ENCODE data around the gene CFAP20DC. TPM values are rescaled to one million over a fixed set of nuclear protein-coding genes. Genes with fewer than 3 reads are reported as not detected.

Gene CFAP20DC
- total RNA-seq, 2 donors from 2014 or later, result 6.5 to 9.5 TPM

DNA sequence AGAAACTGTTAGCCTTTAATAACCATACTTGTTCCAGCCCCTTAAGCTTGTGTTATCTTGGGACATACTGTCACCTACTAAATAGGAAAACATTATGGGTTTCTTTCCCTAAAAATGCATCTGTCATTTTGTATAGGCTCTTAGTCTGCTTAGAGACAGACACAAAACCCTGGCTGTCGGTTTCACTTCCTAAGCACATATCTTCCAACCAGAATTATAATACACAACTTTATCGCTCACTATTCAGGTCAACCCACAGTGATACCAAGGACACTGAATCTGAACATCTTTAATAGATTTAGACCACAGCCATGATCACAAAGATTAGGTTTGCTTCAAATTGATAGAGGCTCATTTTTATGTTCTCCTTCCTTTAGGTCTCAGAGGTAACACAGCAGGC lies 111.8 kb downstream of the CFAP20DC start:
- DNase-seq, result no peak
- Mint-ChIP-seq H3K36me3 (ENCODE audit: low read depth) (peaks cover 4% of the 10 kb centered on the region), H3K4me3 (no peak overlapping the region), H3K27ac (no peak overlapping the region), H3K27me3 (ENCODE audit: insufficient read depth) (no peaks in the 10 kb centered on the region), H3K4me1 (no peaks in the 10 kb centered on the region), H3K9me3 (peaks cover 8% of the 10 kb centered on the region)
- Histone ChIP-seq H3K36me3 (ENCODE audit: control insufficient read depth, insufficient read depth, low read length) (peaks cover 3% of the 10 kb centered on the region), H3K27ac (ENCODE audit: low read depth, low read length) (no peak overlapping the region), H3K9me3 (ENCODE audit: control insufficient read depth, low read length) (no peaks in the 10 kb centered on the region), H3K27me3 (ENCODE audit: control insufficient read depth, insufficient read depth, low read length, poor library complexity, severe bottlenecking) (no peaks in the 10 kb centered on the region), H3K4me3 (ENCODE audit: low read length) (no peak overlapping the region), H3K4me1 (ENCODE audit: control insufficient read depth, insufficient read depth, low read length) (no peaks in the 10 kb centered on the region), H3K9ac (ENCODE audit: extremely low read depth, low read length, poor library complexity, severe bottlenecking) (no peak overlapping the region)
- TF ChIP-seq, protein P1, sequence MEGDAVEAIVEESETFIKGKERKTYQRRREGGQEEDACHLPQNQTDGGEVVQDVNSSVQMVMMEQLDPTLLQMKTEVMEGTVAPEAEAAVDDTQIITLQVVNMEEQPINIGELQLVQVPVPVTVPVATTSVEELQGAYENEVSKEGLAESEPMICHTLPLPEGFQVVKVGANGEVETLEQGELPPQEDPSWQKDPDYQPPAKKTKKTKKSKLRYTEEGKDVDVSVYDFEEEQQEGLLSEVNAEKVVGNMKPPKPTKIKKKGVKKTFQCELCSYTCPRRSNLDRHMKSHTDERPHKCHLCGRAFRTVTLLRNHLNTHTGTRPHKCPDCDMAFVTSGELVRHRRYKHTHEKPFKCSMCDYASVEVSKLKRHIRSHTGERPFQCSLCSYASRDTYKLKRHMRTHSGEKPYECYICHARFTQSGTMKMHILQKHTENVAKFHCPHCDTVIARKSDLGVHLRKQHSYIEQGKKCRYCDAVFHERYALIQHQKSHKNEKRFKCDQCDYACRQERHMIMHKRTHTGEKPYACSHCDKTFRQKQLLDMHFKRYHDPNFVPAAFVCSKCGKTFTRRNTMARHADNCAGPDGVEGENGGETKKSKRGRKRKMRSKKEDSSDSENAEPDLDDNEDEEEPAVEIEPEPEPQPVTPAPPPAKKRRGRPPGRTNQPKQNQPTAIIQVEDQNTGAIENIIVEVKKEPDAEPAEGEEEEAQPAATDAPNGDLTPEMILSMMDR (conservative IDR thresholded peaks at IDR 0.05), result no peak
- WGBS, 2 experiments (ENCODE audit: insufficient coverage in 1 of 2, insufficient read length in 1 of 2), result 84 to 88% methylated on average over 2 of the region's 2 CpGs

DNA sequence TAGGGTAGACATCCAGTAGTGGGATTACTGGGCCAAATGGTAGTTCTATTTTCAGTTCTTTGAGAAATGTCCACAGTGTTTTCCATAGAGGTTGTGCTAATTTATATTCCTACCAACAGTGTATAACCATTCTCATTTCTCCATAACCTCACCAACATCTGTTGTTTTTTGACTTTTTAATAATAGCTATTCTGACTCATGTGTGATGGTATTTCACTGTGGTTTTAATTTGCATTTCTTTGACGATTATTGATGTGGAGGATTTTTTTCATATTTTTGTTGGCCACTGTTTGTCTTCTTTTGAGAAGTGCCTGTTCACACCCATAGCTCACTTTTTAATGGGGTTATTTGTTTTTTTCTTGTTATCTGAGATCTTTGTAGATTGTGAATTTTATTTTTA lies 125.2 kb downstream of the CFAP20DC start:
- H3K9me3 ChIP-seq (ENCODE audit: control insufficient read depth, low read length), result no peaks in the 10 kb centered on the region
- H3K9ac ChIP-seq (ENCODE audit: extremely low read depth, low read length, poor library complexity, severe bottlenecking), result no peak overlapping the region
- H3K36me3 ChIP-seq (ENCODE audit: control insufficient read depth, insufficient read depth, low read length), result no peaks in the 10 kb centered on the region
- H3K4me3 ChIP-seq (ENCODE audit: low read length), result no peak overlapping the region
- Mint-ChIP-seq H3K4me3 (no peak overlapping the region), H3K36me3 (ENCODE audit: low read depth) (no peaks in the 10 kb centered on the region), H3K27me3 (ENCODE audit: insufficient read depth) (no peaks in the 10 kb centered on the region), H3K9me3 (peaks cover 1% of the 10 kb centered on the region), H3K27ac (no peak overlapping the region), H3K4me1 (no peaks in the 10 kb centered on the region)
- TF ChIP-seq, protein P1 (conservative IDR thresholded peaks at IDR 0.05), result no peak
- DNase-seq, result no peak
- no peak overlapping the region for H3K27ac ChIP-seq (ENCODE audit: low read depth, low read length)
- 86% methylated on average over 1 of the region's 1 CpG; no CpG with 5 or more reads in 1 of the 2 experiments for WGBS, 2 experiments (ENCODE audit: insufficient coverage in 1 of 2, insufficient read length in 1 of 2)
- no peaks in the 10 kb centered on the region for H3K4me1 ChIP-seq (ENCODE audit: control insufficient read depth, insufficient read depth, low read length)
- no peaks in the 10 kb centered on the region for H3K27me3 ChIP-seq (ENCODE audit: control insufficient read depth, insufficient read depth, low read length, poor library complexity, severe bottlenecking)

DNA sequence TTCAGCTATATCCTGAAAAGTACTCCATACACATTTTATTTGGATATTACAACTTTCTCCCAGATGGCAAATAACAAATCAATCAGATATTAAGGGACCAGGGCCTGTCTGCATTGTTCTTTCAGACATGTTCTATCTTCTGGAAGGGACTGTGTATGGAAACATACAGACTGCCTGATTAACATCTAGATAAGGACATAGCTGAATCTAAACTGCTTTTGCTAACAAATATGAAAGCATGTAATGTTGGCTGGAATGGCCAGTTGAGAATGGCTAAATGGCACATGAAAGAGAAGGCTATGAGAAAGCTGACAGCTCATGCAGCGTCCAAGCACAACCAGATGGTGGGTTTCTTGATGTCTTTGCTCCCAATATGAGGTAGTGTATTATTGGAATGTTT lies 149.4 kb downstream of the CFAP20DC start:
- Mint-ChIP-seq H3K4me1 (peaks cover 5% of the 10 kb centered on the region), H3K36me3 (ENCODE audit: low read depth) (peaks cover under 1% of the 10 kb centered on the region), H3K27me3 (ENCODE audit: insufficient read depth) (peaks cover 2% of the 10 kb centered on the region), H3K9me3 (peaks cover 24% of the 10 kb centered on the region), H3K27ac (no peak overlapping the region), H3K4me3 (no peak overlapping the region)
- peaks cover 26% of the 10 kb centered on the region for H3K9me3 ChIP-seq (ENCODE audit: control insufficient read depth, low read length)
- H3K27me3 ChIP-seq (ENCODE audit: control insufficient read depth, insufficient read depth, low read length, poor library complexity, severe bottlenecking), result peaks cover 5% of the 10 kb centered on the region
- TF ChIP-seq, protein P1 (conservative IDR thresholded peaks at IDR 0.05), result no peak
- no peak overlapping the region for H3K27ac ChIP-seq (ENCODE audit: low read depth, low read length)
- peaks cover 13% of the 10 kb centered on the region for H3K4me1 ChIP-seq (ENCODE audit: control insufficient read depth, insufficient read depth, low read length)
- WGBS, 2 experiments (ENCODE audit: insufficient coverage in 1 of 2, insufficient read length in 1 of 2), result 80 to 91% methylated on average over 1 of the region's 1 CpG
- no peaks in the 10 kb centered on the region for H3K36me3 ChIP-seq (ENCODE audit: control insufficient read depth, insufficient read depth, low read length)
- no peak overlapping the region for H3K9ac ChIP-seq (ENCODE audit: extremely low read depth, low read length, poor library complexity, severe bottlenecking)
- DNase-seq, result no peak
- no peak overlapping the region for H3K4me3 ChIP-seq (ENCODE audit: low read length)

Data from endodermal cell (in vitro differentiated cells).